ENCODE results near the gene C16orf92.
A peak's percentile ranks its signal among the peaks of the same experiment; 100 is the strongest.

C16orf92 gene

DNA sequence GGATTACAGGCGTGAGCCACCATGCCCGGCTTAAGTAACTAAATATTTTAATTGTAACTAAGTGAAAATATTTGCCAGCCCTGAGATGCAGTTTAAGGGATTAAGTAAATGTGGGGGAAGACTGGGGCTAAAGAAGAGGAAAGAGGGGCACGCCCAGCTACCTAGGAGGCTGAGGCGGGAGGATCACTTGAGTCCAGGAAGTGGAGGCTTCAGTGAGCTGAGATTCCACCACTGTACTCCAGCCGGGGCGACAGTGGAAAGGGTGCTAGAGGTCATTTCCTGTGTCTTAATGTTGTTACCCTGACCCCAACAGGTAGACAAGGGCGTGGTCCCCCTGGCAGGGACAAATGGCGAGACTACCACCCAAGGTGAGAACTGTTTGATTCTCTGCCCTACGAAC is 45.3 kb downstream of the C16orf92 start:
- no peak for DNase-seq (ENCODE audit: low read depth)
- no peak overlapping the region for H3K4me3 ChIP-seq (ENCODE audit: low read depth, low read length)
- TF ChIP-seq, protein P1, sequence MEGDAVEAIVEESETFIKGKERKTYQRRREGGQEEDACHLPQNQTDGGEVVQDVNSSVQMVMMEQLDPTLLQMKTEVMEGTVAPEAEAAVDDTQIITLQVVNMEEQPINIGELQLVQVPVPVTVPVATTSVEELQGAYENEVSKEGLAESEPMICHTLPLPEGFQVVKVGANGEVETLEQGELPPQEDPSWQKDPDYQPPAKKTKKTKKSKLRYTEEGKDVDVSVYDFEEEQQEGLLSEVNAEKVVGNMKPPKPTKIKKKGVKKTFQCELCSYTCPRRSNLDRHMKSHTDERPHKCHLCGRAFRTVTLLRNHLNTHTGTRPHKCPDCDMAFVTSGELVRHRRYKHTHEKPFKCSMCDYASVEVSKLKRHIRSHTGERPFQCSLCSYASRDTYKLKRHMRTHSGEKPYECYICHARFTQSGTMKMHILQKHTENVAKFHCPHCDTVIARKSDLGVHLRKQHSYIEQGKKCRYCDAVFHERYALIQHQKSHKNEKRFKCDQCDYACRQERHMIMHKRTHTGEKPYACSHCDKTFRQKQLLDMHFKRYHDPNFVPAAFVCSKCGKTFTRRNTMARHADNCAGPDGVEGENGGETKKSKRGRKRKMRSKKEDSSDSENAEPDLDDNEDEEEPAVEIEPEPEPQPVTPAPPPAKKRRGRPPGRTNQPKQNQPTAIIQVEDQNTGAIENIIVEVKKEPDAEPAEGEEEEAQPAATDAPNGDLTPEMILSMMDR (IDR thresholded peaks at IDR 0.05; ENCODE audit: insufficient read depth, low read depth, low read length, missing control alignments), result no peak

DNA sequence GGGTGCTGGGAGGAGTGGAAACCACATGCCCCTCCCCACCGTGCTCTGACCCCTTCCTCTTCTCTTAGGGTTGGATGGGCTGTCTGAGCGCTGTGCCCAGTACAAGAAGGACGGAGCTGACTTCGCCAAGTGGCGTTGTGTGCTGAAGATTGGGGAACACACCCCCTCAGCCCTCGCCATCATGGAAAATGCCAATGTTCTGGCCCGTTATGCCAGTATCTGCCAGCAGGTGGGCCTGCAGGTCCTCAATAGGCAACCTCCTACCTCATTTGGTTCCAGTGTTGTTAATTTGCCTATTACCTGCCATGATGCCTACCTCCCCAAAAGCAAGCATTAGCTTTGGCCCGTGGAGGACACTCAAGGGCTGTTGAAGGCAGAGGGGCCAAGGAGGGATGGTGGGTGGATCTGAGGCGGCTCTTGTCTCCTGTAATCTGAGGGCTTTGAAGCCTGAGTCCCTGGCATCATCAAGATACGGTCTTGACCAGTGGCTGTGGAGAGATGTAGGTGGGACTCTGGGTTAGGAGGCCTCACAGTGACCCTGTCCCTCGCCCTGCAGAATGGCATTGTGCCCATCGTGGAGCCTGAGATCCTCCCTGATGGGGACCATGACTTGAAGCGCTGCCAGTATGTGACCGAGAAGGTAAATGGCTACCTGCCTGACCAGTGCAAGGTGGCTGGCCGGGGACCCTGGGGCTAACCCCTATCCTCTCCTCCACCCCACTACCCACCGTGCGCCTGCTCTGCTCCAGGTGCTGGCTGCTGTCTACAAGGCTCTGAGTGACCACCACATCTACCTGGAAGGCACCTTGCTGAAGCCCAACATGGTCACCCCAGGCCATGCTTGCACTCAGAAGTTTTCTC is 46.0 kb downstream of the C16orf92 start:
- H3K4me3 ChIP-seq (ENCODE audit: low read depth, low read length), result no peak overlapping the region
- DNase-seq (ENCODE audit: low read depth), result peak; percentile 46
- TF ChIP-seq, protein P1 (IDR thresholded peaks at IDR 0.05; ENCODE audit: insufficient read depth, low read depth, low read length, missing control alignments), result peak; percentile 44

DNA sequence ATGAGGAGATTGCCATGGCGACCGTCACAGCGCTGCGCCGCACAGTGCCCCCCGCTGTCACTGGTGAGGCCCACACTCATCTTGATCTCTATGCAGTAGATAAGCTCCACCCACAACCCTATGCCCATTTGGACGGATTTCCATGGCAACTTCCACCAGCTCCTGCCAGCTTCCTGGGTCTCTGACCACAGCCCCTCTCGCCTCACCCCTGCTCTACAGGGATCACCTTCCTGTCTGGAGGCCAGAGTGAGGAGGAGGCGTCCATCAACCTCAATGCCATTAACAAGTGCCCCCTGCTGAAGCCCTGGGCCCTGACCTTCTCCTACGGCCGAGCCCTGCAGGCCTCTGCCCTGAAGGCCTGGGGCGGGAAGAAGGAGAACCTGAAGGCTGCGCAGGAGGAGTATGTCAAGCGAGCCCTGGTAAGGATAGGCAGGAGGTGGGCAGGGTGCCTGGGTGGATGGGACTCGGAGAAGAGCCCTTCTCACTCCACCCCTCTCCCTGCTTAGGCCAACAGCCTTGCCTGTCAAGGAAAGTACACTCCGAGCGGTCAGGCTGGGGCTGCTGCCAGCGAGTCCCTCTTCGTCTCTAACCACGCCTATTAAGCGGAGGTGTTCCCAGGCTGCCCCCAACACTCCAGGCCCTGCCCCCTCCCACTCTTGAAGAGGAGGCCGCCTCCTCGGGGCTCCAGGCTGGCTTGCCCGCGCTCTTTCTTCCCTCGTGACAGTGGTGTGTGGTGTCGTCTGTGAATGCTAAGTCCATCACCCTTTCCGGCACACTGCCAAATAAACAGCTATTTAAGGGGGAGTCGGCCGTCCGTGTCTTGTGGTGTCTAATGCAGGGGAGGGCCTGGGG is 46.8 kb downstream of the C16orf92 start:
- no peak overlapping the region for H3K4me3 ChIP-seq (ENCODE audit: low read depth, low read length)
- TF ChIP-seq, protein P1 (IDR thresholded peaks at IDR 0.05; ENCODE audit: insufficient read depth, low read depth, low read length, missing control alignments), result no peak
- DNase-seq (ENCODE audit: low read depth), result no peak

DNA sequence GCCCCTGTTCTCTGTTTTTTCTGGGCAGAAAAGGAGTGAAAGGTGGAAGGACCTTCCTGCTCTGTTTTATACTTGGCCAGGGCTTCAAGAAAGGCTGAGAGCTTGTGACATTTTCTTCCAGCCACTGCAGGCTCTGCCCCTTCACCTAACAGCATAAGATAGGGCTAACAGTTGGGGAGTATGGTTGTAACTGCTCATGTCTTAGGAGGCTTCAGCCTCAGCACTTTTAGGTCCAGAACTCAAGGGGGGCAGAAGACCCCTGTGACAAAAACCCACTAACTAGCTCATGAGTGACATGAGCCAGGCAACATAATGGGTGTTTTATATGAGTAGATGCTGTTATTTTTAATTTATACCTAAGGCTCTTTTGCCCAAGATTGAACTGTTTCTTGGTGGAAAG is 47.5 kb downstream of the C16orf92 start:
- H3K4me3 ChIP-seq (ENCODE audit: low read depth, low read length), result no peak overlapping the region
- TF ChIP-seq, protein P1 (IDR thresholded peaks at IDR 0.05; ENCODE audit: insufficient read depth, low read depth, low read length, missing control alignments), result no peak
- no peak for DNase-seq (ENCODE audit: low read depth)

Measured in GM12865 (cell line).